ENCODE results near the gene U2AF2.

The U2AF2 gene

GRCh38 chr19:55676383-55676782 lies 21.5 kb downstream of the U2AF2 start:
- H3K9me3 ChIP-seq, result no peaks in the 10 kb centered on the region
- H3K27ac ChIP-seq, result no peak overlapping the region
- H3K4me1 ChIP-seq, result peaks cover 0 to 48% (median 40%) of the 10 kb centered on the region in 4 donors
- peak overlapping the region; percentile 69 to 97 for H3K4me3 ChIP-seq
- no peaks in the 10 kb centered on the region for H3K27me3 ChIP-seq
- DNase-seq, result no peak
- H3K36me3 ChIP-seq, result peaks cover 26 to 61% (median 38%) of the 10 kb centered on the region in 3 donors
- intact Hi-C loops (cut with DNase I; ENCODE audit: low total_unique reads), result no loop called here
- TF ChIP-seq CTCF (IDR thresholded peaks at IDR 0.05), result no peak

- Histone ChIP-seq H3K27me3 (no peaks in the 10 kb centered on the region), H3K9me3 (no peaks in the 10 kb centered on the region), H3K27ac (no peak overlapping the region), H3K4me1 (peaks cover 0 to 48% (median 40%) of the 10 kb centered on the region in 4 donors), H3K36me3 (peaks cover 32 to 60% (median 42%) of the 10 kb centered on the region in 3 donors), H3K4me3 (peak overlapping the region in 1 of 2 donors; percentile 97)
- no peak for TF ChIP-seq CTCF (IDR thresholded peaks at IDR 0.05)
- no peak for DNase-seq
- intact Hi-C loops (cut with DNase I; ENCODE audit: low total_unique reads), result no loop called here
These were observed 22.2 kb downstream of the U2AF2 start for GRCh38 chr19:55676889-55677505.

- Histone ChIP-seq H3K36me3 (peaks cover 37 to 63% (median 48%) of the 10 kb centered on the region in 3 donors), H3K4me3 (no peak overlapping the region), H3K9me3 (no peaks in the 10 kb centered on the region), H3K27me3 (no peaks in the 10 kb centered on the region), H3K27ac (no peak overlapping the region), H3K4me1 (peaks cover 0 to 48% (median 40%) of the 10 kb centered on the region in 4 donors)
- intact Hi-C loops (cut with DNase I; ENCODE audit: low total_unique reads), result no loop called here
- DNase-seq, result no peak
- TF ChIP-seq CTCF (IDR thresholded peaks at IDR 0.05), result no peak
These were observed 22.8 kb downstream of the U2AF2 start for GRCh38 chr19:55677572-55678028.

GRCh38 chr19:55678121-55678671 lies 23.4 kb downstream of the U2AF2 start:
- H3K4me3 ChIP-seq, result no peak overlapping the region
- no peak overlapping the region for H3K27ac ChIP-seq

More at GRCh38 chr19:55678121-55678671, 23.4 kb downstream of the U2AF2 start:
- H3K4me1 ChIP-seq, result peaks cover 0 to 48% (median 40%) of the 10 kb centered on the region in 4 donors
- H3K9me3 ChIP-seq, result no peaks in the 10 kb centered on the region
- H3K36me3 ChIP-seq, result peaks cover 37 to 69% (median 49%) of the 10 kb centered on the region in 3 donors
- no peak for TF ChIP-seq CTCF (IDR thresholded peaks at IDR 0.05)
- intact Hi-C loops (cut with DNase I; ENCODE audit: low total_unique reads), result no loop called here
- DNase-seq, result peak in 1 of 2 donors; percentile 62
- no peaks in the 10 kb centered on the region for H3K27me3 ChIP-seq
